GM06990 (cell line): ENCODE results near the gene COMT.

ENCODE experiments used
- DNase-seq: peaks from one replicate; pipeline ENCODE4 v3.0.0-alpha.2; 2011; ENCODE audit not compliant: insufficient read length; ENCODE audit errors: extremely low read depth
- H3K27me3 ChIP-seq: replicated peaks from 2 replicates; pipeline ENCODE4 v1.6.0; 2011; ENCODE audit warnings: low read length; ENCODE audit not compliant: control insufficient read depth, insufficient read depth
- H3K36me3 ChIP-seq: 2 replicates; pipeline ENCODE4 v1.5.1; 2011; ENCODE audit warnings: low read length; ENCODE audit not compliant: control insufficient read depth, insufficient read depth
- H3K4me3 ChIP-seq: replicated peaks from 2 replicates; pipeline ENCODE4 v1.5.1; 2011; ENCODE audit warnings: low read depth, mild to moderate bottlenecking, control low read depth, low read length
- CTCF ChIP-seq: IDR thresholded peaks from 2 replicates; pipeline ENCODE4 v1.5.1; 2011; ENCODE audit warnings: low read length, control low read depth, mild to moderate bottlenecking, inconsistent platforms; ENCODE audit not compliant: insufficient read depth, poor library complexity, severe bottlenecking

COMT gene

DNA sequence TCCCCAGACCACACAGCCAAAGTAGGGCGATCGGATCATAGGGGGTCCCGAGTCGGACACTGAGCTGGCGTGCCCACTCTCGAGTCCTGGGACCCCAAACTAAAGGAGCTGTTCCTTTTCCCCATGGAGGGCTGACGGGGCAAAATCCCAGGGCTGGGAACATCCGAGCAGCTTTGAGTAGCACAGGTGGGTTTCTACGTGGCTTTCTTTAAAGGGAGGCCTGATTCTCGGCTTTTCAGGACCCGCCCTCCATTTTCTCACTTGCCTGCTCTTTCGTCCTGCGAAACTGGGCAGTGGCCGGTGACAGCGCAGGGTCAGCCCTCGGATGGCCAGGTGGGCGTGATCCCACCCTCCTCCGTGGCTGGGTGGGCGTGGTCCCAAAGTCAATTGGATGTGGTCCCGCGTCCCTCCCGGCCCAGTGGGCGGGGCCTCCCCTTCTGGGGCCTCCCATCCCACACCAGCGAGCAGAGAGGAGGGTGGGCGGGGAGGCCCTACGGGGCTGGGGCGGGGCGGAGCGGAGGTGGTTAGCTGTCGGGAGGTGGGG, 17.5 kb downstream of the COMT start:
- no peak for DNase-seq
- TF ChIP-seq CTCF, result no peak
- Histone ChIP-seq H3K36me3 (peaks cover 14% of the 10 kb centered on the region), H3K27me3 (no peaks in the 10 kb centered on the region), H3K4me3 (no peak overlapping the region)

- DNase-seq, result no peak
These were observed 18.3 kb downstream of the COMT start for GRCh38 chr22:19959587-19960490.

DNA sequence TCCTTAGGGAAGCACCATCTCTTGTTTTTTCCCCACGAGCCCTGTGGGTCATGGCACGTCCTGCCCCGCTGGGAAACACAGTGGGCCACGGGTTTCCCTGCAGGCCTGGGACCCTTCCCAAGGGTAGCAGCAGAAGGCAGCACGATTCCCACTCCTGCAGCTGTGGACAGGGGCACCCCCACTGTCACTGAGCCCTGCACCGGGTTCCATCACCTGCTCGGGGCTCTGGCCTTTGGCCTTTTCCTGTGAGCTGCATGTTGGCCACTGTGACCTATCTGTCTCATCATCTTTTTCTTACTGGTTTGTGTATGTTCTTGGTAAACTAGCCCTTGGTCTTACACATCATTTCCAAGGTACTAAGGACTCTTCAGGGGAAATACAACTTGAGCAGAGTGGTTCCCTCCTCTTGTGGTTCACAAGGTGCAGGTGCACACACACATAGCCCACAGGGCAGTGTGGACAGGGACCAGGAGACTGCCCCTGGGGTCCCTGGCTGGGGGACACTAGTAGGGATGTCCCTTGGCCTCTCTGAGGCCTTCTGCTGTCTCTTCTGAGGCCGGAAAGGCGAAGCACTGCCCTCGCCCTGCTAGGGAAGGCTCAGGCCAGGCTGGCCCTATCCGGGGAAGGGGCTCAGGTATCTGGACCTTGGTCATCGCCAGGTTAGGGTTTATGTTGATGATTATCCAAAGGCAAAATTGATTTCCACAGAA, 19.1 kb downstream of the COMT start:
- Histone ChIP-seq H3K4me3 (no peak overlapping the region), H3K27me3 (no peaks in the 10 kb centered on the region), H3K36me3 (peaks cover 19% of the 10 kb centered on the region)
- no peak for TF ChIP-seq CTCF
- no peak for DNase-seq

More at GRCh38 chr22:19959587-19960490, 18.3 kb downstream of the COMT start:
- peaks cover 16% of the 10 kb centered on the region for H3K36me3 ChIP-seq
- TF ChIP-seq CTCF, result no peak
- H3K4me3 ChIP-seq, result no peak overlapping the region
- no peaks in the 10 kb centered on the region for H3K27me3 ChIP-seq

DNA sequence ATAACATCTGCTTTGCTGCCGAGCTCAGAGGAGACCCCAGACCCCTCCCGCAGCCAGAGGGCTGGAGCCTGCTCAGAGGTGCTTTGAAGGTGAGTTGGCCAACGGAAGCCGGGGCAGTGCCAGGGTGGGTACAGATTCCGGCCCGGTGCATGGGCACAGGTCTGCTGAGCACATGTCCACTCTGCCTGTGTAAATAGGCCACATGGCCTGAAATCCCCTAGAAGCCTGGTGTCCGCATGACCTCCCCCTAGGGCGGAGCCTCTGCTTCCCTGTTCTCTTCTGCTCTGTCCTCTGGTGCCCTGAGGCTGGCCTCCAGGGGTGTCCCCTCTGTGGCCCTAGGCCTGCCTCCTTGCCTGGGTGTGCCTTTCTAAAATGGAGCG, 19.6 kb downstream of the COMT start:
- Histone ChIP-seq H3K36me3 (peaks cover 20% of the 10 kb centered on the region), H3K27me3 (no peaks in the 10 kb centered on the region), H3K4me3 (no peak overlapping the region)
- DNase-seq, result no peak
- TF ChIP-seq CTCF, result no peak

- DNase-seq, result no peak
- H3K4me3 ChIP-seq, result no peak overlapping the region
- H3K36me3 ChIP-seq, result peaks cover 20% of the 10 kb centered on the region
- no peak for TF ChIP-seq CTCF
- H3K27me3 ChIP-seq, result no peaks in the 10 kb centered on the region
These were observed 20.3 kb downstream of the COMT start for GRCh38 chr22:19961868-19962245.
